ENCODE data around the gene SGCD.

The SGCD gene

DNA sequence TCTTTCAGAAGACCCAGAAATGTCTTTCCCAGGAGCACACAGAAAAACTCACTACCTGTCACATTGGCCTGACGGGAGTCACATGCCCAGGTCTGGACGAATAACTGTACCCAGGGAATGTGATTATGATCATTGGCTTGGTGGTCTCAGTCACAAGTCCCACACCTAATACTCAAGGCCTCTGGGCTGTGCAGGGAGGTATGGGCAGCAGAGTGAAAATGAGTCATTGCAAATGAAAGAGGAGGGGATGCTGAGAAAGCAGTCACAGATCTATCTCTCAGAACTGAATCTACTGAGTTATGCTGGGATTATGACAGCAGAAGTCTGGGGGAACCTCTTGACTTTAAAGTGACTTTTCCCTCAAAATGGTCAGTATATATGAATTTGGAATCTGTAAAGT, 36.9 kb downstream of the SGCD start:
- DNase-seq, result no peak

DNA sequence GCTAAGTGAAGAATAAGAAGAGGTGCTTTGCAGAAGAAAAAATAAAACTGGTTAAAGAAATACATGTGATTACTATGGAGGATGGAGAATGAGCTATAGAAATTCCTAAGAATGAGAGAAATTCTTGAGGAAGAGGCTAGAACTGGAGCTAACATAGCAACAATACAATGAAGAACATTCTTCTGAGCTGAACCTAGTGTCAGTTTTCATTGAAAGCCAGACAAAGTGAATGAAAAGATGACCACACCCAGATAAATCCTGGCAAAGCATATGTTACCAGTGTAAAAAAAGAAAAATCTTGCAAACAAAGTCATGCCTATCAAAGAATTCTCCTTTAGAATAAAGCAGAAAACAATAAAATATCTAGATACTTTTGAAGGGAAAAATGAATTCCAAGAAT, 39.6 kb downstream of the SGCD start:
- DNase-seq, result no peak

DNA sequence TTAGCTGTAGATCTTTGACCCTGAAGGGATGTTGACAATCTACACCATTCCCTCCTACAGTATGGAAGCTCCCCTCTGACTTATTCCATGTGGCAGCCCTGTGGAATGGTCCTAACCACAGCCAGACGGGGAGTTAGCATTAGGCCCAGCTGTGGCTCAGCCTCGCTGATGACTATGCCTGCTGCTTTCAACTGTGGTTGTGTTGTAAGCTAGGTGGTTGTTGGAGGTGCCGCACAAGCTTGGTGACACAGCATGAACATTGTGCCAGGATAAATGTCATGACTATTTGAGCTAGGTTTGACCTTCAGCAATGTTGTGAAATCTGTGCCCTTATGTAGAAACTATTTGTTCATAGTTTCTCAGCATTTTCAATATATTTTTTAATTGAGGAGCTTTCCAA, 40.6 kb downstream of the SGCD start:
- no peak for DNase-seq

DNA sequence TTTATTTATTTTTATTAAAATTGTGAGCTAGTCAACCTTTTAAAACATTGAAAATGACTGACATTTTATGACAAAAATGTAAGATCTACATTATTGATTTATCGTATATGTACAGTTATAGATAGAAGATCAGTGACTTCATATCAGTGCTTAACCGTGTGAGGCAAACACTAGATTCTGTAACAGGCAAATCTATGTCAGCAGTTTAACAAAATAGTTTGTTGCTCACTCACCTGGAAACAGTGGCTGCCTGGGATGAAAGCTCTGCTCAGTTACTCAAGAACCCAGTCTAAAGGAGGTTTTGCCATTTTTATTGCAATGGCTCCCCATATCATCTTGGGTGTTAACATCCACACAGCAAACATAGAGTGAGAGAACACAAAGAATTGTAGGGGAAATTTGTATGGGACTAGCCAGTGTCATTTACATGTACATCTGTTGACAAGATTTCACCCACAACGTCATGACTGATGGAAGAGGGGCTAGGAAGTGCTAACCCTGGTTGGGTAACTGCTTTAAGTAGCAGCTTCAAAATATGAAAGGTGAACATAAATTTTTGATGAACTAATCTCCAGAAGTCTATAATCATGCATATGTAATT, 49.0 kb downstream of the SGCD start:
- DNase-seq, result no peak

DNA sequence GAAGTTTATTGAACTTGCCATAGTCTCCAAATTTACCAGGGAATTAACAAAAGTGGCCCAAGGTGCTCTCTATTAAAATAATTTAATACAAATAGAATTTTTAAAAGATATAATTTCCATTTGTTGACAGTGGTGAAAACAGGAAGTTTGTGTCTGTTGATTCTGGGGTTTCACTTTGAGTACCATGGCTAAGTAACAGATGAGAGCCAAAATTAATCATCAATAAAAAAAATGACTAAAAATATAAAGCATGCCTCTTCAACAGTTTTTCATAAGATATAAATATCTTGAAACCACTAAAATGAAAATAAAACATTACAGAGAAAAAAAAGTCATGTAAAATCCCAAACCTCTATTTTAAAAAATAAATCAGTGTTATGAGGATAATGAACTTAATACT, 49.8 kb downstream of the SGCD start:
- no peak for DNase-seq

DNA sequence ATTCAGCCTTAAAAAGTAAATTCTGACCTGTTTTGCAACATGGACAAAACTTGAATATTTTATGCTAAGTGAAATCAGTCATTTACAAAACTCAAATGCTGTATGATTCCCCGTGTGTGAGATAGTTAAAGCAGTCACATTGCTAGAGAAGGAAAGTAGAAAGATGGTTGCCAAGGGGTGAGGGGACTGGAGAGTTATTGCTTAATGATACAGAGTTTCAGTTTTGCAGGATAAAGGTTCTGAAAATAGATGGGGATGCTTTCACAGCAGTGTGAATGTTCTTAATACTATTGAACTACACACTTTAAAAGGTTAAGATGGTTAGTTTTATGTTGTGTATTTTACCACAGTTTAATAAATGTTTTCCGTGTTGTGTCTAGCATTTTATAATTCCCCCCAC, 51.2 kb downstream of the SGCD start:
- no peak for DNase-seq

DNA sequence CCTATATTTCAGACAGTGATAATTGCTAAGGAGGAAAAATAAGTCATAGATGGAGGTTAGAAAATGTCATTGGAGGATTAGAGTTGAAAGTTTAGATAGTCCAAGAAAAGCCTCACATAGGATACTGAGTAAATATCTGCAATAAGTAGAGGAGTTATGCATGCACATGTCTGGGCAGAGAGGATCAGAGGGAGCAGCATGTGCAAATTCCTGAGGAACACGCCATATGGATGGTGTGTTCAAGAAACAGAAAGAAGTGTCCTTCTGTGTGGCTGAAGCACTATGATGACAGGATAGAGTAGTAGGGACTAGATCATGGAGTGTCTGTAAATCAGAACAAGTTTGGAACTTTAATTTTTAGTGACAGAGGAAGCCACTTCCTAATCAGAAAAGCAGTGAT, 52.2 kb downstream of the SGCD start:
- no peak for DNase-seq

DNA sequence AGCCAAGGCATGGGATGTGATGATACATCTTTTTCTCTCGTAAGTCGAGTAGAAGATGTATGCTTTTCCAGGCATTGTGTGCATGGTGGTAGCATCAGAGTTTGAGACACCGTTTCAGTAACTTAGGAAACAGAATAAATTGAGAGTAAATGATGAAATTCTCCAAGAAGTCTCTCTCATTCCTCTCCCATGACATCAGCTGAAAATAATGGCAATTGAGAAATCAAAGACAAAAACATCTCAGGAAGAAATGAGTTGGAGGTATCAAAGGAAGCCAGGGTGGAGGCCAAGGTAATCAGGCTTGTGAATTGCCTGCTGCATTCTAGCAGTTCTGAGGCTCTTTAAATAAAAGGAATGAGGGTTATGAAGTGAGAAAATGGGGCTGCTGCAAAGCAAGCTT, 53.9 kb downstream of the SGCD start:
- no peak for DNase-seq

DNA sequence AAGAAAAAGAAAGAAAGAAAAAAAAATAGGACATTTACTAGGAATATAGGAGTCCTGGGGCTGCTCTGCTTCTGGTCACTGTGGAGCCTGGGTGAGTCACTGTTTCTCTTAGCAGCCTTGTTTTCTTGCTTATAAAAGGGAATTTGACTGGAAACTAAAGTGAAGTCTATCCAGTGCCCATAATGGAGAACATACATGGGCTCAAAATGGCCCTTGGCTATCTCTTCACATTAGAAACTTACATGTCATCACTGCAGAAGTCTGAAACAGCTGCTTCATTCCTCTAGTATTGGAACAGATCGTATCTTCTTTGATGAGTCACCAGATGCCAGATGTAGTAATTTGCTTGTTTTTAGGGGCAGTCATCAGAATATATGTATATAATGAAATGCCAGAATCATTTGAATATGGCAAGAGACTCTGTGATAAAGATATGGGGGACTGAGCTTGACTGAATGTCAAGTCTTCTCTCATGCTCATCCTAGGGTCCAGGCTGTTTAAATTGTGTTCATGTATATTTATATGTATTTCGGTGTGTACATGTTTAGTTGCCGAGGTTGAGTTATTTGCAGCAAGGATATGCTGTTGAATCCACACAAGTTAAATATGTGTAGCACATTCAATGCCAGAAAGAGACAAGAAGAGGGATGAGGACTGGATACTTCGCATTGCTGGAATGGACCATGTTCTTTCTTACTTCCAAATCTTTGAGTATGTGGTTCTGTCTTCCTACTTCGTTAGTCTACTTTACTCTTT, 56.7 kb downstream of the SGCD start:
- DNase-seq, result no peak

DNA sequence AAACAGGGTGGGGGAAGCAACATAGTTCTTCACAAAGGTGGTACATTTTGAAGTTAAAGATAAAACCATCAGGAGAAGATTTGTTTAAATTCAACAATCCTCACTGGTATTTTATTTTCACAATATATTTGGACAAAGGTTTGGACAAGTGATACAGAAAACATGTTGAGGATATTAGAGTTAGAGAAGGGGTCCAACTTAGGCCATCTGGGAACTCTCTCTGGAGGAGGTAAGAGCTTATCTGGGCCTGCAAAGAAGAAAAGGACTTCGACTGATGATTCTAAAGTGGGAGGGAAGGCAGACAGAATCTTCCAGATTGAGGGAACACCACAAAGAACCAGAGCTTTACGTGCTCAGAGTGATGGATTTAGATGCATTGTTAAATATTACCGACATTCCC, 58.5 kb downstream of the SGCD start:
- no peak for DNase-seq

DNA sequence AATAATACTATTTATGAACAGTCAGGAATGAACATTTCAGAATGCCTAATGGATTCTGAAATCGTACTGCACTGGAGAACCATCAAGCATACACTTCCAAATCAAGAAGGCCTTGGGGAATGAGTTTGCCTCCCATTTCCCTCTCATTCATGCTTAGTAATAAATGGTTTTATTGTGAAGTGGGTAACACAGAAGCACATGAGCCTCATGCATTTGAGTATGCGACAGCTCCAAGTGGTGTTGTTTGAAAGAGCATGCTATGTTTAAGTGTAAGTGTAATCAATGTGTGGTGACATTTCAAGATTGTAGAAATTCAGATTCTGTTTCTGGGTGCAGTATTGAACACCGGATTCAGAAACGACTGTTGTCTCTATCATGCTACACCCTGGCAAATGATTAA, 60.0 kb downstream of the SGCD start:
- DNase-seq, result no peak

DNA sequence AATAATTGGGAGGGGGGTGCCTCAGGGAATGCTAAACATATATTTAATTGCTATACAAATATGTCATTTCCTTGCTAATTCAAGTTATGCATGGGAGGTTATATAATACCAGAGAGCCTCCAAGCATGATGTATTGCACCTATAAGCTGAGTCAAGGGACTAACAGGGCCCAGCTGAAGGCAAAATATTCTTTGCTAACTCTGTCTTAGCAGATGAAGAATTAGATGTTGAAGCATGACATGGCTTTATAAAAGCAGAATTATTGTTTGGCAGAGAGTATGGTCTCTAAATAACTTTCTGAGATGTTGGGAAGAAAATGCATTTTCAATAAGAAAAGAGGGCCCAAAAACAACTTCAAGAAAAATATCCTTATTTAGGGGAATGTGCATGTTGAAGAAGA, 60.4 kb downstream of the SGCD start:
- no peak for DNase-seq

DNA sequence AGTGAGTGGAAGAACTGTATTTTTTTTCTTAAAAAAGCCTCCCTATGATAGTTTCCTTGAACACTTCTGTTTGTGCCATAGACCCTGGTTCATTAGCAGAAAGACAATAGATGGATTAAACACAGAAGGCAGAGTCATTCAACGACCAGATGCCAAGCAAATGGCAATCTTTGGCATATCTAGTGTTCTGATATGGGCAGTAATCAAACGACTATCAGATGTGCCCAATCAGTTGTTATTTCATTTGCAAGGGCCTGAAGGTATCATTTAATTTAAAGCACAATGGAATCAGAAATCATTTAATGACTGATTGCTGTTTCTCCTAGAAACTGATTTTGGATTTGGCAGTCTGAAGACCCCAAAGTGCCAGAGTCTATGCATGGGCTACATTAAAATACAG, 61.3 kb downstream of the SGCD start:
- DNase-seq, result no peak

DNA sequence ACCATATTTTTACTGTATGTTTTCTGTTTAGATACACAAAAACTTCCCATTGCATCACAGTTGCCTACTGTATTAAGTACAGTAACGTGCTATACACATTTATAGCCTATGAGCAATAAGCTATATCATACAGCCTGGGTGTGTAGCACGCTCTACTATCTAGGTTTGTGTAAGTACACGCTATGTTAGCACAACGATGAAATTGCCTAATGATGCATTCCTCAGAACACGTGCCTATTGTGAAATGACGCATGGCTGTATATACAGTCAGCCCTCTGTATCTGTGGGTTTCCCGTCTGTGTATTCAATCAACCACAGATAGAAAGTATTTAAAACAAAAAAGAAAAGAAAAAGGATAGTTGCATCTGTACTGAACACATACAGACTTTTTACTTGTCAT, 64.2 kb downstream of the SGCD start:
- DNase-seq, result no peak

DNA sequence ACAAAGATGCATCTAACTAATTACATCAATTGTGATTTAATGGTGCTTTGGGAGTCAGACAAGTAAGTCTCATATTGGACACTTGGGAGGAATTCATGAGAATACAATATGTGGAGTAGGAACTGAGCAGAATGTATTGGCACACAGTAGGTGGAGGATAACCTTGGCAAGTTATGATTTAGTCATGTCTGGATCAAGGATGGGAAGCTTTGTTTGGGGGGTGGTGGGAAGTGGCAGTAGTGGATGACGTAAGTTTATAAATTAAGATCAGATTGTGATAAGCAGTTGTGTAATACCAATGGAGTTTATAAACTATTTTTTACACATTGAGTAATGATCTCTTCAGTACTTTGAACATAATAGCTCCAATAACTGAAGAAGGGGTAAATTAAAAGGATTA, 67.0 kb downstream of the SGCD start:
- no peak for DNase-seq

DNA sequence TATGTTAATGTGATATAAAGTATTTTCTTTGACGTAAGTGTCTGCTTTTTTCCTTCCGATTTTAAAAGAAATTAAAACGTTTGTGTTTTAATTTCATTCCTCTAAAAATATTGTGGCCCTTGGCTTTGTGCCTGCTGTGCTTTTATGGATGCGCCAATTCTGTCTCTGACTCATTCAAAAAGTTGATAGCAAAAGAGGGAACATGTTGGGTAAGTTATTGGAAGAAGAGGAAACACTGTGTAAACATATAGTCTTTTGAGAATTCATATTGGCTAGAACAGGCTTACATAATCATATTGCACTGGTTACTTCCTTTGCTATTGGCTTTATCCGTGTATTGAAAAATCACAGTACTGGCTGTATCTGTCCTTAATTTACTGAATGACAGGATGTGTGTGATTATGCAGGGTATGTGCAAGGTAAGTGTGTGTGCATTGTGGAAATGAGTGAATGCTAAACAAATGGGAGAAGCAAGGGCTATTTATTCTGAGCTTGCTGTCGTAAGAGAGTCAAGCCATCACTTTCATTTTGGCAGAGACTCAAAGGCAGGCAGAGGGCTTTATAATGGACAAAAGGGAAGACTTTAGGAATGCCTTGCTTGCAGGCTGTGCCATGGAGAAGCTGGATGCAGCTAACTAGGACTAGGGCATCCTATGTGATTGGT, 67.8 kb downstream of the SGCD start:
- DNase-seq, result no peak

DNA sequence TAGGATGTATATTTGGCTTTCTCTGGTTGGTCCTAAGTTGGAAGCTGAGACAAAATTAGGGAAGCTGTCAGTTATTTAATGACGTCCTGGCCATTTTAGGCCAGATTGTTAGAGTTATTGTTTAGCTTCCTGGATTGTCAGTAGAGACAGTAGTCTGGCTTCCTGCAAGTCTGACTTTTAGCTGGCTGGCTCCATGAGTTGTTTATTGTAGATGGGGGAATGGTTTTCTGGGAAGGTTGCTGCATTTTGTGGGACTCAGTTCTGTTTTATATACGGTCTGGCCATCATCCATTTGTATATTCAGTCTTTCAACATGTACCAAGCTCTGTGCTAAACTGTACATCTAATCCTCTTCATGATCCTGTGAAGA, 68.3 kb downstream of the SGCD start:
- DNase-seq, result no peak

DNA sequence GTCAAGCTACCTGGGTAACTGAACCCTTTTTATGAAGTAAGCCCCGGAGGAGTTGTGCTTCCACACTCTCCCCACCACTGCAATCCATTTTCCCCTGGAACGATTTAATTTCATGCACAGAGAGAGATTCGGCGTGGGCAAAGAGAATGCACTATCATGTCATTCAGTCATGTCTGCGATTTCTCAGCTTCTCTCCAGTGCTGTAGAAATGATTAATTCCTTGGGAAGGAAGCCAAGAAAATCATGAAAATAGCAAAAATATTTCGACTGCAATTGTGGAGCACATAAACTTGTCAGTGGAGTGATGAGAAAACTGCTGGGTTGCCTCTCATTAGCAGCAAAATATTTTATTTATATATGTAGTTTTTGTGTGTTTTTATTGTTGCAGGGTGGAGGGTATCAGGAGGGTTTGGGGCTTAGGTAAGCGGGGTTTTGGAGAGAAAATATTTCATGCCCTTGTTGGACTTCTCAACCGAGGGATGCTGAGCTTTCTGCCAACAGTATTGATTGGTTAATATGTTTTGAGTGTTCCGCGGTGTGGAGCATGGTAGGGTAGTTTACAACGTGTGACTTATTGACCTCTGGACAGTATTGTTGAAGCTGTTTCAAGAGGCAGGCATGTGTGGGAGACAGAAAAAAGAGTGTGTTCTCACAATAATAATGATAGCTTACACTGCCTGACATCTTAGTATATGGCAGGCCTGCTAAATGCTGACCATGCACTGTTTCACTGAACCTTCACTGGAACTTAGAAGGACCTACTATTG, 69.3 kb downstream of the SGCD start:
- DNase-seq, result no peak

DNA sequence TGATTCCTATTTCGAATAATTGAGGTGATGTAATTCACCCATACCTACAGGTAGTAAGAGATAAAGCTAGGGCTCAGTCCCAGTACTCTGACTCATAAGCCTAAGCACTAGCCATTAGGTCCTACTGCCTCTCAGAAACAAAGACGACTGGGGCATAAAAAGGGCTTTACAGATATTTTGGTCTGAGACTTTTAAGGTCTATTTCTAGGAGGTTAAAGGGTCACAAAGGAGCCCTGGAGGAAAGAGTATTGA, 69.8 kb downstream of the SGCD start:
- DNase-seq, result no peak

DNA sequence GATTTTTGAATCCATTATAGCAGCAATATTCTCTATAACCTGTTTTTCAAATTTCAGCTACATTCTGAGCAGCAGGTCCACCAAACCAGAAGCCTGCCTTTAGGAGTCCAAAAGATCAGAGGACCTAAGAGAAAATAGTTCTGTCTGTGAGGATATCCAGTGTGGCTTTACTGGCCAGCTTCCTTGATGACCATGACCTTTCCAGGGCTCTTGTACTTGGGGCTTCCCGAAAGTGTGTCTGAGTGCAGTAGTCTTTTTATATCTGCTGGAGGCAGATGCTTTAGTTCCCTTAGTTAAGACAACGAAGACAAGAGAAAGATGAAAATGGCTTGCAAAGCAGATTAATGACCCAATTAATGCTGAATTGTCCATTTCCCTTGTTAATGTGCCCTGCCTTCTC, 72.4 kb downstream of the SGCD start:
- no peak for DNase-seq

DNA sequence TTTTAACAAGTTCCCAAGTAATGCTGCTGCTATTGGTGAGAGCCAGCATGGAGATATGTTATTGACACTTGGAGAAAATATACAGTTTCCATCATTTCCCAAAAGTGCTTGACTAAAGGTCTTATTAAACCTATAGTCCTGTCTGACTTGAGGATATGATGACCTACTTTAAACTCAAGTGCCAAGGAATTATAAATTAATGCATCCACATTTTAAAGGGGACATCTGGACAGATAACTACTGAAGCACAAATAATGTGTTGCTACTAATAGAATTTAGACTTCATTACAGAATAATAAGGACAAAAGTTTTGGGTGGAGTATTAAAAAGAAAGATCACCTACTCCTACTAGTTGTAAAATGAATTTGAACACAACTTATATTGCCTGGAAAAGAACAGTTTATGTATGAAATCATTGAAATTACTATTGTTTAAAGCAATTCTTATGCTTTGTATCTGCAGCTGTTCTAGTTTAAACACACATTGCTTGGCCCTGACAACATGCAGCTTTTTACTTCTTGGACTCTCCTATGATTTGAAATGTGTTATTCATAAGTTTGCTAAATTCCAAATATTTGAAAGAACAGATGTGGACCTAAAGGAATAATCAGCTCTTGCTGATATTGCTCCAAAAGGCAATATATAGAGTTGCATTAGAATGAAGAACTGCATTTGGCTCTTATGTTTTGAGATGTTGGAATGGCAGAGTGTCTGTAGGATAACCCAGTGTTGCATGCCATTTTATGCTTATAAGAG, 73.4 kb downstream of the SGCD start:
- DNase-seq, result no peak

DNA sequence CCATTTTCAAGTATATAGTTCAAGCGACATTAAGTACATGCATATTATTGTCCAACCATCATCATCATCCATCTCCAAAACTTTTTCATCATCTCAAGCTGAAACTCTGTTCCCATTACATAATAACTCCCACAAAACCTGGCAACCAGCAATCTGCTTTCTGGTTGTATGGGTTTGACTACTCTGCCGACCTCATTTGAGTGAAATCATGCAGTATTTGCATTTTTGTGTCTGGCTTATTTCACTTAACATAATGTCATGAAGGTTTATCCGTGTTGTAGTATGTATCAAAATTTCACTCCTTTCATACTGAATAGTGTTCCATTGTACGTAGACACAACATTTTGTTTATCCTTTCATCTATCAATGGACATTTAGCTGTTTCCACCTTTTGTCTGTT, 74.8 kb downstream of the SGCD start:
- DNase-seq, result no peak

DNA sequence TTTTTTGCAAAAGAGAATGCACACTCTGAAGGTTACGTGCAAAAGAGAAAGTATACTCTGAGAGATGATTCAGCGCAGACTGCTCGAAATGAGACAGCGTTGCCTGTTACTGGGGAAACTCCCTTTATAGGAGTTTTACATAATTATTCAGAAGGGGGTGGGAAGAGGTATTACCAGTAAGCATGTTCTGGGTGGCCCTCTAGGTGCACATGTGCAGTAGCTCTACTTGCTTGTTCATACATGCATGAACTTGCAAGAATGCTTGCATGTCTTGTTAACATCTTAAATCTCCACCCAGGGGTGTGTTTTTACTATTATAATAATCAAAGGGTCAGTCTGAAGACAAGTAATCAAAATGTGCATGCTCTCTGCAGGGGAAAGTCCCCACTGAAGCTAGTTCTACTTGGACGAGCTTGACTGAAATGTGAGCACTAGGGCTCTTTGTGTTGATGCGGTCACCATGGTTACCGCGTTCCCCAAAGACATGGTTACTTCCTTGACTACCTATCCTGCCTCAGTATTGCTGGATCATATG, 75.5 kb downstream of the SGCD start:
- no peak for DNase-seq
